Smooth muscle cell (in vitro differentiated cells): ENCODE measurements around the gene SCN4B. TPM values are rescaled to one million over a fixed set of nuclear protein-coding genes. Genes with fewer than 3 reads are reported as not detected.

Source experiments
- DNase-seq: peaks from one replicate; lab custom pipeline; 2025; ENCODE audit not compliant: unreplicated experiment; lab: John Stamatoyannopoulos, UW
- H2AFZ ChIP-seq: fragments of 200-600 bp; sonication (generic); 2 replicates; pipeline ENCODE4 v1.6.0; 2016; ENCODE audit warnings: antibody characterized with exemption, low read depth, mild to moderate bottlenecking
- H3F3A ChIP-seq: fragments of 200-600 bp; sonication (generic); 2 replicates; pipeline ENCODE4 v1.6.0; 2017; ENCODE audit warnings: antibody characterized with exemption, low read depth
- H3K27ac ChIP-seq: fragments of 200-600 bp; sonication (generic); 2 replicates; pipeline ENCODE4 v1.5.1; 2016; ENCODE audit warnings: low read depth, mild to moderate bottlenecking
- H3K27me3 ChIP-seq: fragments of 200-600 bp; sonication (generic); 2 replicates; pipeline ENCODE4 v1.6.1; 2016; ENCODE audit warnings: low read depth, mild to moderate bottlenecking
- H3K36me3 ChIP-seq: fragments of 200-600 bp; sonication (generic); 2 replicates; pipeline ENCODE4 v1.5.1; 2016; ENCODE audit warnings: low read depth
- H3K4me1 ChIP-seq: fragments of 200-600 bp; sonication (generic); 2 replicates; pipeline ENCODE4 v1.5.1; 2016; ENCODE audit warnings: low read depth
- H3K4me2 ChIP-seq: fragments of 200-600 bp; sonication (generic); 2 replicates; pipeline ENCODE4 v1.6.0; 2016; ENCODE audit warnings: mild to moderate bottlenecking
- H3K4me3 ChIP-seq: fragments of 200-600 bp; sonication (generic); 2 replicates; pipeline ENCODE4 v1.5.1; 2016; ENCODE audit warnings: mild to moderate bottlenecking
- H3K79me2 ChIP-seq: fragments of 200-600 bp; sonication (generic); 2 replicates; pipeline ENCODE4 v1.6.0; 2016; ENCODE audit warnings: low read depth, mild to moderate bottlenecking
- H3K9ac ChIP-seq: fragments of 200-600 bp; sonication (generic); 2 replicates; pipeline ENCODE4 v1.6.0; 2016; ENCODE audit warnings: low read depth
- H3K9me3 ChIP-seq: fragments of 200-600 bp; sonication (generic); replicated peaks from 2 replicates; pipeline ENCODE4 v1.5.1; 2016; ENCODE audit warnings: low read depth
- H4K20me1 ChIP-seq: fragments of 200-600 bp; sonication (generic); 2 replicates; pipeline ENCODE4 v1.6.0; 2016; ENCODE audit warnings: low read depth
- WGBS: methylation state at CpG from one replicate; pipeline ENCODE4 v1.1.7; 2016; ENCODE audit warnings: low lambda C conversion rate; 5-methylcytosine and 5-hydroxymethylcytosine counted together
- polyA plus RNA-seq: library from polyadenylated mRNA; unstranded; fragments of >200 nt; fragmentation: Nextera tagmentation; extraction: Ambion mirVana; gene quantifications from 2 replicates; pipeline ENCODE4 v1.2.1, GENCODE V29; 2016
- total RNA-seq: library from RNA; depleted of rRNA; stranded (reverse); fragments of >200 nt; gene quantifications from 2 replicates; pipeline ENCODE4 v1.2.3, GENCODE V29; 2014
- TF ChIP-seq, protein P1 (sequence below): fragments of 200-600 bp; sonication (generic); IDR thresholded peaks from 2 replicates; pipeline ENCODE4 v1.5.1; 2017; ENCODE audit warnings: borderline replicate concordance, mild to moderate bottlenecking, antibody characterized with exemption; ENCODE audit not compliant: insufficient read depth, poor library complexity, severe bottlenecking

The SCN4B gene
- total and polyA plus RNA-seq, 2 experiments from 2014 or later, result not detected

DNA sequence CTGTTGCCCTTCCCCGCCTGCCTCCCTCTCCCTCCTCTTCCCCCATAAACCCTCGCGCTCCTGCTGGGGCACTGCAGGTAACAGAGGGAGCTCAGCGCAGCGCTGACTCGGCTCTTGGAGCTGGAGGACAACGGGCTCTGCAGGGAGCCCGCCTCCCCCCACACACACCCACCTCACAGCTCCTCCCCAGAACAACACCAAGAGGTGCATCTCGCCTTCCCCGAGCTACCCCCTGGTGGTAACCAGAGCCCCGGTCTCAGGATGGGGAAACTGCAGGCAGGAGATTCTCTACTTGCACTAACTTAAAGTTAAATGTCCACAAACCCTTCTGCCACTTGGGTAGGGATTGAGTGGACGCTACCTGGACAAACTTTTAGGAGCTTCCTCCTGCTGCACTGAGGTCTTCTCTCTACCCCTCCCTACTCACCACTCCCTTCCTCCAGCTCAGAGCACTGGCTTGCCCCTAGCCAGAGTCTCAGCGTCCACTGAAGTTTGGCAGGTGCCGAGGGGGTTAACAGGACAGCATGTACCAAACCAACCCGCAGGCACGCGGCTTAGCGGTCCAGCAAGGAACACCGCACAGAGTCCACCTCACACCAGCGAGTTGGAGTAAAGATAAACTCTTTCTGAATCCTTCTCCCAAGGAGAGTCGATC lies 4.0 kb upstream of the SCN4B start:
- Histone ChIP-seq H3F3A (no peaks in the 10 kb centered on the region), H3K4me1 (peaks cover 26% of the 10 kb centered on the region), H3K79me2 (no peaks in the 10 kb centered on the region), H2AFZ (no peak overlapping the region), H3K4me3 (no peak overlapping the region), H3K27me3 (peaks cover 96% of the 10 kb centered on the region), H3K9me3 (no peaks in the 10 kb centered on the region), H3K36me3 (no peaks in the 10 kb centered on the region), H3K4me2 (no peak overlapping the region), H3K27ac (no peak overlapping the region), H3K9ac (no peak overlapping the region), H4K20me1 (no peaks in the 10 kb centered on the region)
- no peak for DNase-seq
- TF ChIP-seq, protein P1, sequence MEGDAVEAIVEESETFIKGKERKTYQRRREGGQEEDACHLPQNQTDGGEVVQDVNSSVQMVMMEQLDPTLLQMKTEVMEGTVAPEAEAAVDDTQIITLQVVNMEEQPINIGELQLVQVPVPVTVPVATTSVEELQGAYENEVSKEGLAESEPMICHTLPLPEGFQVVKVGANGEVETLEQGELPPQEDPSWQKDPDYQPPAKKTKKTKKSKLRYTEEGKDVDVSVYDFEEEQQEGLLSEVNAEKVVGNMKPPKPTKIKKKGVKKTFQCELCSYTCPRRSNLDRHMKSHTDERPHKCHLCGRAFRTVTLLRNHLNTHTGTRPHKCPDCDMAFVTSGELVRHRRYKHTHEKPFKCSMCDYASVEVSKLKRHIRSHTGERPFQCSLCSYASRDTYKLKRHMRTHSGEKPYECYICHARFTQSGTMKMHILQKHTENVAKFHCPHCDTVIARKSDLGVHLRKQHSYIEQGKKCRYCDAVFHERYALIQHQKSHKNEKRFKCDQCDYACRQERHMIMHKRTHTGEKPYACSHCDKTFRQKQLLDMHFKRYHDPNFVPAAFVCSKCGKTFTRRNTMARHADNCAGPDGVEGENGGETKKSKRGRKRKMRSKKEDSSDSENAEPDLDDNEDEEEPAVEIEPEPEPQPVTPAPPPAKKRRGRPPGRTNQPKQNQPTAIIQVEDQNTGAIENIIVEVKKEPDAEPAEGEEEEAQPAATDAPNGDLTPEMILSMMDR, result no peak
- WGBS, result 8% methylated on average over 20 of the region's 21 CpGs

DNA sequence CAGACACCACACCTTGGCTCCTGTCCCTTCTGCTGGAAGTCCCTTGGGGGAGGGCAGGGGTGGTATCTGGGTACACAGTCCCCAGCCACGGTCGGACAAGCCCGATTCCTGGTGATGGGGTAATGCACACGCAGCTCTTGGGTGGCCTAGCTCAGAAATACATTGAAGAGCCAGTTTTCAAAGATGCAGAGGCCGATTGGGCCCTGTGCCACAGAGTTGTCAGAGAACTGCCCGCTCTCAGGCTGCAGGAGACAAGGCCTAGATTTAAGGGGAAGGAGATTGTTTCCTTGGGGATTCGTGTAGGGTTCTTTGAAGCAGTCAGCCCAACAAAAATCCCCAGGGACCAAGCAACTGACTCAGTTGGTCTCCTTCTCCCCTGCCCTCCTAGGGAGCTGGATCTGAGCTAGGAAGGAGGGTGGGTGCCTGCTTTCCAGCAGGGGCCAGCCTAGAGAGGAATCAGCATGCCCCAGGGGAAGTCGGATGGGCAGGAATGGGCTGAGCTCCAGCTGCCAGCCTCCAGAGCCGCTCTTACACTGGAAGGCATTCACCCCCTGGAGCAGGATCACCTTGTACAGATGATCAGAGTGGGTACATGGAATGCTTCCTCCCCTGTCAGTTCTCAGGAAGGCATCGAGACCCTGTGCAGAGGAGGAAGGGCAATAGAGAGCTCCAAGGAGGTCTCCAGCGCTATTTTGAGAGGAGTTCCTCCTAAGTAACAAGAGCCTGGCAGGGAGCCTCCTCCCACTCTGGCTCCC lies 3.3 kb upstream of the SCN4B start:
- no peaks in the 10 kb centered on the region for H4K20me1 ChIP-seq
- no peak overlapping the region for H3K27ac ChIP-seq
- no peak for DNase-seq
- 44% methylated on average over 11 of the region's 11 CpGs for WGBS
- no peaks in the 10 kb centered on the region for H3F3A ChIP-seq
- H3K36me3 ChIP-seq, result no peaks in the 10 kb centered on the region
- no peak overlapping the region for H3K4me3 ChIP-seq
- no peaks in the 10 kb centered on the region for H3K9me3 ChIP-seq
- TF ChIP-seq, protein P1, result no peak
- H3K27me3 ChIP-seq, result peaks cover 97% of the 10 kb centered on the region
- no peaks in the 10 kb centered on the region for H3K79me2 ChIP-seq
- H3K4me2 ChIP-seq, result no peak overlapping the region
- peaks cover 26% of the 10 kb centered on the region for H3K4me1 ChIP-seq
- no peak overlapping the region for H3K9ac ChIP-seq
- no peak overlapping the region for H2AFZ ChIP-seq

DNA sequence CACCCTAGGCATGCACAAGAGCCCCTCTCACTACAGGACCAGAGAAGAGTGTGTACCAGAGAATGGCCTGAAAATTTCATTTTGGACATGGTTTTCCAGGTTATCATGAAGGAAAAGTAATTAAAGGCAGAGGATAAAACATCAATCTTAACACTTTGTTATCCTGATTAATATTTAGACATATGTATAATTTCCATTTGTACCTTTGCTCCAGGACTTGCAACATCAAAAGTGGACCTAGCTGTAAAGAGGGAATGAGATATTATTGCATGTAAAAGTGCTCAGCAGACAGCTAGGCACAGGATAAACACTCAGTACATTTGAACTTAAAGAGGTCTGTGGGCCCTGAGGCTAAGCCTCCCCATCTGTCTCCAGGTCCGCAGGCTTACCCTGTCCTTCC lies 2.0 kb upstream of the SCN4B start:
- WGBS, result 53% methylated on average over 1 of the region's 1 CpG
- TF ChIP-seq, protein P1, result no peak

More for the DNA sequence above, 2.0 kb upstream of the SCN4B start:
- H2AFZ ChIP-seq, result no peak overlapping the region
- no peak overlapping the region for H3K27ac ChIP-seq
- H3K79me2 ChIP-seq, result no peaks in the 10 kb centered on the region
- H3K9me3 ChIP-seq, result no peaks in the 10 kb centered on the region
- H3K9ac ChIP-seq, result no peak overlapping the region
- no peaks in the 10 kb centered on the region for H4K20me1 ChIP-seq
- H3K4me2 ChIP-seq, result no peak overlapping the region
- H3K4me3 ChIP-seq, result no peak overlapping the region
- peaks cover 99% of the 10 kb centered on the region for H3K27me3 ChIP-seq
- no peaks in the 10 kb centered on the region for H3F3A ChIP-seq
- peaks cover 26% of the 10 kb centered on the region for H3K4me1 ChIP-seq
- no peaks in the 10 kb centered on the region for H3K36me3 ChIP-seq
- DNase-seq, result no peak
